Tibial nerve (tissue), 3 donors: Measurements from ENCODE around the gene MAST3.

ENCODE experiments used
- CTCF ChIP-seq, 5 experiments: fragments of 200-600 bp in 3 of 5; fragments of 450-650 bp in 2 of 5; sonication (generic) in 3 of 5; IDR thresholded peaks; one replicate each; pipeline ENCODE4 v1.5.1; 2016 to 2019; ENCODE audit warnings: antibody characterized with exemption in 5 of 5, mild to moderate bottlenecking in 3 of 5, moderate library complexity in 2 of 5
- POLR2A ChIP-seq, 2 donors: fragments of 450-650 bp; IDR thresholded peaks; one replicate each; pipeline ENCODE4 v1.6.1; 2017; ENCODE audit warnings: antibody characterized with exemption in 2 of 2, mild to moderate bottlenecking in 2 of 2, moderate library complexity in 2 of 2

- no peak for TF ChIP-seq CTCF (IDR thresholded peaks at IDR 0.05)
- no peak for TF ChIP-seq POLR2A (IDR thresholded peaks at IDR 0.05)
Measured at GRCh38 chr19:18123819-18124218, 26.2 kb downstream of the MAST3 start.
